ENCODE results near the gene SERF2. TPM values are rescaled to one million over a fixed set of nuclear protein-coding genes. Genes with fewer than 3 reads are reported as not detected.
A peak's percentile ranks its signal among the peaks of the same experiment; 100 is the strongest.
"Not testable (repeated sequence)": the region's sequence is repeated elsewhere in the genome, so short reads cannot be mapped to it uniquely, and the experiment has no call there.

Gene SERF2
- total RNA-seq, 4 donors from 2014 or later = 491 to 646 (median 617) TPM

DNA sequence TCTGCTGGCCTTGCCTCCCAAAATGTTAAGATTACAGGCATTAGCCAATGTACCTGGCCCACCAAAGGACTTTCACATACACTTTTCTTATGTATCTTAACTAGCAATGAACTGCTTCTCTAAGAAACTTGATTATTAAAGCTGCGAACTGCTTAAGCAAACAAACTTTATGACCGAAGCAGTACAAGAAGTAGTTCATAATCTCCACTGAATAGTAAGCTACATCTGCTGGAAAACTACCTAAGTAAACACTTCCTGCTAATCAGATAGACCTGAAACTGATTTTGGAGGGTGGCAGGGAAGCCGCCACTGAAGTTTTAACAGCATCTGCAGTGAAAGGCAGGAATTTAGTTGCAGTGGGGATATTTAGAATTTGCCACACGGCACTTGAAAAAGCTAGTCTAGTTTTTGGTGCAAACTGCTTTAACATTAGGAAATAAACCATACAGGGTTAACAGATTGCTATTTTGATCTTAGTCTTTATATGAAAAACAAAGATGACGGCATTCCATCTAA, 16.4 kb downstream of the SERF2 start:
- Histone ChIP-seq H3K4me3 (no peak overlapping the region), H3K27ac (no peak overlapping the region), H3K27me3 (no peaks in the 10 kb centered on the region), H3K9me3 (no peaks in the 10 kb centered on the region), H3K4me1 (no peaks in the 10 kb centered on the region), H3K36me3 (peaks cover 8 to 98% of the 10 kb centered on the region in 2 donors)
- TF ChIP-seq, protein P1, sequence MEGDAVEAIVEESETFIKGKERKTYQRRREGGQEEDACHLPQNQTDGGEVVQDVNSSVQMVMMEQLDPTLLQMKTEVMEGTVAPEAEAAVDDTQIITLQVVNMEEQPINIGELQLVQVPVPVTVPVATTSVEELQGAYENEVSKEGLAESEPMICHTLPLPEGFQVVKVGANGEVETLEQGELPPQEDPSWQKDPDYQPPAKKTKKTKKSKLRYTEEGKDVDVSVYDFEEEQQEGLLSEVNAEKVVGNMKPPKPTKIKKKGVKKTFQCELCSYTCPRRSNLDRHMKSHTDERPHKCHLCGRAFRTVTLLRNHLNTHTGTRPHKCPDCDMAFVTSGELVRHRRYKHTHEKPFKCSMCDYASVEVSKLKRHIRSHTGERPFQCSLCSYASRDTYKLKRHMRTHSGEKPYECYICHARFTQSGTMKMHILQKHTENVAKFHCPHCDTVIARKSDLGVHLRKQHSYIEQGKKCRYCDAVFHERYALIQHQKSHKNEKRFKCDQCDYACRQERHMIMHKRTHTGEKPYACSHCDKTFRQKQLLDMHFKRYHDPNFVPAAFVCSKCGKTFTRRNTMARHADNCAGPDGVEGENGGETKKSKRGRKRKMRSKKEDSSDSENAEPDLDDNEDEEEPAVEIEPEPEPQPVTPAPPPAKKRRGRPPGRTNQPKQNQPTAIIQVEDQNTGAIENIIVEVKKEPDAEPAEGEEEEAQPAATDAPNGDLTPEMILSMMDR (IDR thresholded peaks at IDR 0.05 in 4 of 5, conservative IDR thresholded peaks at IDR 0.05 in 1 of 5) = no peak
- no peak for TF ChIP-seq POLR2A (IDR thresholded peaks at IDR 0.05)
- ATAC-seq (no peak), DNase-seq (no peak)
- intact Hi-C loops (cut with DNase I; ENCODE audit: low total_unique reads) = no loop called here
- in situ Hi-C loops (cut with MboI; ENCODE audit: low sequenced_read_pairs in 4 of 4) = no loop called here

DNA sequence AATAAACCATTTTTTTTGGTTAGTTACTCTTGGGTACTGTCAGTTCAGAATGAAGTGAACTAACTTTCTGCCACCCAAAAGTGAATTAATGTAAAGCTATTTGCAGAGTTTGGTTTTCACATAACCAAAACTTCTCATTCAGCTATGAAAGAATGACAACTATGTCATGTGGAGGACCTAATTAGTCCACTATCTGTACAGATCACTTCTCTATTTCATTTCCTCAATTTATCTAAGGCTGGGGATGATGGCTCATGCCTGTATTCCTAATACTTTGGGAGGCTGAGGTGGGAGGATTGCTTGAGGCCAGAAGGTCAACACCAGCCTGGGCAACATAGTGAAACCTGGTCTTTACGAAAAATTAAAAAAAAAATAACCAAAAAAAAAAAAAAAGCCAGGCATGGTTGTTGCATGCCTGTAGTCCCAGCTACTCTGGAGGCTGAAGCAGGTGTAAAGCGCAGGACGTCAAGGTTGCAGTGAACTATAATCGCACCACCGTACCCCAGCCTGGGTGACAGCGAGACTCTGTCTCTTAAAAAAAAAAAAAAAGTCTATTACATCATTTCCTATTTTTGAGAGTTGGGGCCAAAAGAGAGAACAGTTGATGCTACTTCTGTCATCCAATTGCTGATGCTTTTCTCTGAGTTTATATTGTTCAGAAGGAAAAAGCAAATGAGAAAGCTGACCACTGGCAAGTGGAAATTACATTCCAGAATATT, 17.0 kb downstream of the SERF2 start:
- in situ Hi-C loops (cut with MboI; ENCODE audit: low sequenced_read_pairs in 4 of 4) (no loop called here), intact Hi-C loops (cut with DNase I; ENCODE audit: low total_unique reads) (no loop called here)
- no peak for DNase-seq
- peaks cover 8 to 99% of the 10 kb centered on the region in 2 donors for H3K36me3 ChIP-seq
- TF ChIP-seq POLR2A (IDR thresholded peaks at IDR 0.05) = no peak
- no peaks in the 10 kb centered on the region for H3K9me3 ChIP-seq
- no peak overlapping the region for H3K4me3 ChIP-seq
- no peak for ATAC-seq
- H3K4me1 ChIP-seq = no peaks in the 10 kb centered on the region
- no peaks in the 10 kb centered on the region for H3K27me3 ChIP-seq
- no peak overlapping the region for H3K27ac ChIP-seq

GRCh38 chr15:43815064-43815463, 22.9 kb downstream of the SERF2 start:
- H3K36me3 ChIP-seq = peaks cover 0 to 75% of the 10 kb centered on the region in 2 donors
- H3K4me1 ChIP-seq; DNase-seq; in situ Hi-C loops (cut with MboI; ENCODE audit: low sequenced_read_pairs in 4 of 4); H3K27ac ChIP-seq; H3K27me3 ChIP-seq; H3K9me3 ChIP-seq; ATAC-seq; intact Hi-C loops (cut with DNase I; ENCODE audit: low total_unique reads); H3K4me3 ChIP-seq: not testable (repeated sequence)

- Histone ChIP-seq H3K27me3 (peaks cover 4 to 11% (median 6%) of the 10 kb centered on the region in 3 donors), H3K9me3 (no peaks in the 10 kb centered on the region), H3K36me3 (peaks cover 0 to 23% of the 10 kb centered on the region in 2 donors), H3K4me3 (no peak overlapping the region), H3K27ac (no peak overlapping the region), H3K4me1 (peaks cover 18 to 29% of the 10 kb centered on the region in 2 donors)
- TF ChIP-seq POLR2A (IDR thresholded peaks at IDR 0.05) = no peak
- no peak for DNase-seq
- intact Hi-C loops (cut with DNase I; ENCODE audit: low total_unique reads) (no loop called here), in situ Hi-C loops (cut with MboI; ENCODE audit: low sequenced_read_pairs in 4 of 4) (no loop called here)
- no peak for ATAC-seq
These were observed 29.4 kb downstream of the SERF2 start for GRCh38 chr15:43821505-43821904.

DNA sequence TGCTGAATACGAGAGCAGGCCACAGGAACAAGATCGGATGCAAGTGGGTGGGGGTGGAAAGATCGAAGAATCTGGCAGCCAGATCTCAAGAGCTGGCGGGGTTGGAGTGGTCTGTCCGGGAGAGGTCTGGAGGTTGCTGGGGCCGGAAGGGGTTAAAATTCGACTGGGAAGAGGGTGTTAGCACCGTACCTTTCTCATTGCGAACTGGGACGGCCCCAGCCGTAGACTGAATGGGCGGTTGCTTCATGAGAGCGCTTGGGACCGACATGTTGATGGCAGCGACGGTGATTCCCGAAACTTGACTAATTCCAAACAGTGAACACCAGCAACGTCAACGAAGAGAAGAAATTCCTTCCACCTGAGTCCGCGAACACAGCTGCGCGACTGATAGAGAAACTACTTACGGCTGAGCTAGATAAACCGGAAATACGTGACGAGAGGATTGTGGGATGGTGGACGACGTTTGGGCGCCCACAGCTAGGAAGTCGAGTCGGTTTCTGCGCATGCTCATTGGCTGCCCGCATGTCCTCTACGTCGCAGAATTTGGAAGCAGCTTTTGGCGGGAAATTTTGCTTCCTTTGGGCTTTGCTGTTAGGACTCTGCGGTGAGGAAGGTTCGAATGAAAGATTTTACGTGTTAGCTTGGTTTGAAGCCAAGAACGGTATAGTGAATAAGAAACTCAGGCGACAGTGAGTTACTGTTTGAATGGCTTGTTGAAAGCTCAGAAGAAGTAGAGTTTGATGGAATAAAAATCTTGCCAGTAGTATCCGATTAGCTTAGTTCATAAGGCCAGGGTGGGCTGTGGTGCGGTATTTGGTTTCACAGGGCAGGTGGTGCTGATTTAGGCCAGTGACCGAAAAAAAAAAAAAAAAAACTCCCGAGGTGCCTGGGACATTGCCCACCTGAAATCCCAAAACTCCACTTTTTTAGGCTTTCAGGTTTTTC, 32.5 kb downstream of the SERF2 start, which contains the start of gene MFAP1:
Gene MFAP1, minus strand, starts transcription at position 389 of the 945 bp plus-strand sequence. Its CDS starts 121 bp downstream, at position 268.
- ATAC-seq = peak; percentile 99
- peak; percentile 95 for DNase-seq
- H3K4me1 ChIP-seq = peaks cover 18 to 37% of the 10 kb centered on the region in 2 donors
- in situ Hi-C loops (cut with MboI; ENCODE audit: low sequenced_read_pairs in 4 of 4) (no loop called here), intact Hi-C loops (cut with DNase I; ENCODE audit: low total_unique reads) (loop anchor here (1.0 kb wide), 1 partner anchor 24 kb away; the partner anchor contains the start of genes HYPK and SERINC4)
- peaks cover 4 to 25% (median 24%) of the 10 kb centered on the region in 3 donors for H3K27me3 ChIP-seq
- no peaks in the 10 kb centered on the region for H3K9me3 ChIP-seq
- peak within 1 kb of the TSS; percentile 85 to 93 (median 90) for H3K27ac ChIP-seq
- TF ChIP-seq, protein P1 (IDR thresholded peaks at IDR 0.05 in 4 of 5, conservative IDR thresholded peaks at IDR 0.05 in 1 of 5) = no peak
- peak; percentile 82 to 84 for TF ChIP-seq POLR2A (IDR thresholded peaks at IDR 0.05)
- peaks cover 0 to 13% of the 10 kb centered on the region in 2 donors for H3K36me3 ChIP-seq
- peak within 1 kb of the TSS; percentile 65 to 90 (median 86) for H3K4me3 ChIP-seq

- Histone ChIP-seq H3K4me1 (peaks cover 18 to 37% of the 10 kb centered on the region in 2 donors), H3K4me3 (peak overlapping the region in 1 of 4 donors; percentile 87)
- ATAC-seq = not testable (repeated sequence)
These were observed 33.2 kb downstream of the SERF2 start for GRCh38 chr15:43825305-43825704.

More at GRCh38 chr15:43825305-43825704, 33.2 kb downstream of the SERF2 start:
- H3K36me3 ChIP-seq; in situ Hi-C loops (cut with MboI; ENCODE audit: low sequenced_read_pairs in 4 of 4); H3K9me3 ChIP-seq; H3K27ac ChIP-seq; DNase-seq; intact Hi-C loops (cut with DNase I; ENCODE audit: low total_unique reads): not testable (repeated sequence)
- H3K27me3 ChIP-seq = peaks cover 4 to 25% (median 24%) of the 10 kb centered on the region in 3 donors
